H1 (cell line): Measurements from ENCODE around the gene FNDC3A. TPM values are rescaled to one million over a fixed set of nuclear protein-coding genes. Genes with fewer than 3 reads are reported as not detected.

Experiments used
- HDAC6 ChIP-seq: IDR thresholded peaks from one replicate; pipeline ENCODE4 v1.7.1; 2012; ENCODE audit warnings: low read depth, mild to moderate bottlenecking, inconsistent platforms, low read length, moderate library complexity
- polyA plus RNA-seq, 7 experiments: library from polyadenylated mRNA; depleted of rRNA in 3 of 7; stranded (reverse) in 5 of 7; unstranded in 2 of 7; fragments of >200 nt in 5 of 7; fragments of 200-250 nt in 2 of 7; gene quantifications; 1 replicate in 5 of 7; 2 replicates in 1 of 7; 4 replicates in 1 of 7; pipeline versions ENCODE4 v1.2.1 to v1.2.3, GENCODE V29; 2011 to 2013; ENCODE audit warnings: missing spikeins in 2 of 7, mixed read lengths in 2 of 7
- total RNA-seq: library from RNA; stranded (reverse); fragmentation: NEBNext Ultra II Directional; extraction: Animal tissue kit (Norgen Biotek cat#: 25700); gene quantifications from 2 replicates; pipeline ENCODE4 v1.2.1, GENCODE V29; 2021

Gene FNDC3A
- total and polyA plus RNA-seq, 2 of the 8 experiments (the other 6 are each of a cell fraction or from before 2014, with no cell fraction given): 14.6 to 26.0 TPM

DNA sequence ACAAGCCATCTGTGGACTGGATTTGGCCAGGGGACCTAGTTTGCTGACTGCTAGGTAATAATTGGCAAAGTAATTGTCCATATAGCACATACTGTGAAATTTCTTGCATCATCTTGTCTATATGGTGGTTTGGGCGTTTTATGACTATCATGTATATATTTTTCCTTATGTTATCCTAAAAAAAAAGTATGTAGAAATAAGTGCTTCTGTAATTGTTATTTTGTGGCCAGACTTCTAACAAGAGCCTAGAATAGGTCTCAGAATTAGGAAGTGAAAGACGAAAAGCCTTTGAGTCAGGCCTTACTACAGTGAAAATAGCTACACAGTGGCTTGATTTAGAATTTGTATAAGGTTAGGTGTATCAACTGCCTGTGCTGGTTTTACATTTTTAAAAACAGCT, 4.2 kb downstream of the FNDC3A start (continued):
- TF ChIP-seq HDAC6: no peak
